GM18508 (cell line): Measurements from ENCODE around the gene ID3.

ENCODE experiments used
- ATAC-seq: cut with Tn5 transposase; IDR thresholded peaks from one replicate; pipeline ENCODE4 v1.9.1; 2021; ENCODE audit warnings: moderate number of reproducible peaks; ENCODE audit not compliant: insufficient read depth, unreplicated experiment

ID3 gene

DNA sequence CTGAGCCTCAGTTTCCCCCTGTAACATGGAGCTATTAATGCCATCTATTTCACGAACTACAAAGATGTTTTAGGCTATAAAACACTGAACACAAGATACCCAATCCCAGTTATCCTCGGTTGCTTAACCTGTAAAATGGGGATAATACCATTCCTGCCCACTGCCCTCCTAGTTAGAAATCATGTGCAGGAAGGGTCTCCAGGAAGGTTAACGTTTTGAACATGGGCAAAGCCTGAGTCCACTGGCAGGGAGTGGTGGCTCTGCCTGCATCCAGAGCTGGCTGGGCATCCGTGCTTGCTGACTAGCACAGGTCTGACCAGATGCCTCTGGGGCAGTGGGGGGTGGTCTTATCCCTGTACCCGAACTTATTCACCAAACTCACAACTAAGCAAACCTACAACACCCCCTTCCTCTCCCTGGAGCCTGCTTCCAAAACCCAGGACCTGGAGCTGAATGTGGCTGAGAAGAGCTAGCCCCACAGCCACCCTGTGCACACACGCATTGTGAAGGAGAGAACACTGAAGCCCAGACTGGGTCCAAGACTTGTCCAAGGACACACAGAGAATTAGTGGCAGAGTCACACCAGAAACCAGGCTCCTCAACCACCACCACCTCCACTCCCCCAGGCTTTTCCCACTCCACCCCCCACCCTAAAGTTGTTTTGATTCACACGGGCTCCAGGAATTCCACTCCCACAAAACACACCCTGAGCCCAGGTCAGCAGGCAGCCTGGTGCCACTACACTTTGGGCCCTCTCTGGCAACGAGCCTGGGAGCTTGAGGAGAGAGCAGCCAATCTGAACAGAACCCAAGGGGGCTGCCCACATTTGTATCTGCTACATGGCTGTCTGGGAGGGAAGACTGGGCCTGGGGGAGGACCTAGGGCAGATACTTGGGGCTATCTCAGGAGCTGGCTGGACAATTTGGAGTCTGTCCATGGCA is 29.9 kb downstream of the ID3 start:
- ATAC-seq = no peak

DNA sequence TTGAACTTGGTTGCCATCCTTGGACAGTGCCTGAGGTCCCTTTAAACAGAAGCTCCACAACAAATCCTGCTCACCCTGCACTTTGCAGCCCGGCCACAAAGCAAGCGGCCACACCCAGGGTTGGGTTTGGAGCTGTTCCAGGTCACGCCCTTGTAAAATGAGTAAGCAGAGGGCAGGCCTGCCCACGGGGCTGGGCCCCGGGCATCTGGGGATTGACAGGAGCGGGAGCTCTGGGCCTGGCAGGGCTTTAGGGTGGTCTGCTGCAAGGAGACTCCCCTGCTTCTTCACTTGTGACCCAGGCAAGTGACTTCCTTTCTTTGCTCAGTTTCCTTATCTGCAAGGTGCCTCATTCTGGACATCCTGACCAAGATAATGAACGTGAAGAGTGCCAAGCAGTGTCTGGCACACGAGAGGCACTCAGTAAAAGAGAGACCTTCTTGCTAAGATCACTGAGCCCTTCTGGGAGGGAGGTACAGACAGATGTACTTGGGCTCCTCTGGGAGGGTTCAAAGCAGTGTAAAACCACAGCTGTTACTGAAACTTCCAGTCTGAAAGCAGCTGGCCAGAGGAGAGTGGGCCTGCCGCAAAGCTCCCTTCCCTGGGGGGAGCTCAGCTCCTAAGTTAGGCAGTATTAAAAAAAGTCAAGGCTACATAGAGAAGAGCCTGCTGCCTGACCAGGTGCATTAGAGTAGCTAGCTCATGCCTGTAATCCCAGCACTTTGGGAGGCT is 30.9 kb downstream of the ID3 start:
- ATAC-seq = no peak

DNA sequence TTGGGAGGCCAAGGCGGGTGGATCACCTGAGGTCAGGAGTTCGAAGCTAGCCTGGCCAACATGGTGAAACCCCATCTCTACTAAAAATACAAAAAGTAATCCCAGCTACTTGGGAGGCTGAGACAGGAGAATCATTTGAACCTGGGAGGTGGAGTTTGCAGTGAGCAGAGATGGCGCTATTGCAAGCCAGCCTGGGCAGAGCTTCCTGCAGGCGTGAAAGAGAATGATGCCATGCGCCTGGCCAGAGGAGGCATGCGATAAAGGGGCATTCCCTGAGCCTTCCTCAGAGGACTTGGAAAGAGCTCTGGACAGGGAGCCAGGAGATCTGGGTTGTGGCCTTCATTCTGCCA is 31.4 kb downstream of the ID3 start:
- no peak for ATAC-seq

DNA sequence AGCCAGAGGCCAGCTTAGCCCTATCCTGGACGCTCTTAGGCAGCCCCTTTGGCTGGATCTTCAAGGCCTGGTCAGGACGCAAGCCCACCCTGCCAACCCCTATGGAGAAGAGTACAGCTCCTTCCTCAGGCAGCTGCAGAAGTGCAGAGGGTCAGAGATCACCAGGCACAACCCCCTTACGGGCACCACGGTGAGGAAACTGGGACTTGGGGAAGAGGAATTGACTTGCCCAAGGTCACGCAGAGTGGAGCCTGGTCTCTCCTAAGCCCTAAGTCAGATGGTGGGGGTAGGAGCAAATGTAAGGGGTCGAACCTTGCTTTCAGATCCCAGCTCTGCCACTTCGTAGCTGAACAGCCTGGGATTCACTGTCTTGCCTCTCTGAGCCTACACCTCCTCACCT is 31.9 kb downstream of the ID3 start:
- ATAC-seq = no peak

DNA sequence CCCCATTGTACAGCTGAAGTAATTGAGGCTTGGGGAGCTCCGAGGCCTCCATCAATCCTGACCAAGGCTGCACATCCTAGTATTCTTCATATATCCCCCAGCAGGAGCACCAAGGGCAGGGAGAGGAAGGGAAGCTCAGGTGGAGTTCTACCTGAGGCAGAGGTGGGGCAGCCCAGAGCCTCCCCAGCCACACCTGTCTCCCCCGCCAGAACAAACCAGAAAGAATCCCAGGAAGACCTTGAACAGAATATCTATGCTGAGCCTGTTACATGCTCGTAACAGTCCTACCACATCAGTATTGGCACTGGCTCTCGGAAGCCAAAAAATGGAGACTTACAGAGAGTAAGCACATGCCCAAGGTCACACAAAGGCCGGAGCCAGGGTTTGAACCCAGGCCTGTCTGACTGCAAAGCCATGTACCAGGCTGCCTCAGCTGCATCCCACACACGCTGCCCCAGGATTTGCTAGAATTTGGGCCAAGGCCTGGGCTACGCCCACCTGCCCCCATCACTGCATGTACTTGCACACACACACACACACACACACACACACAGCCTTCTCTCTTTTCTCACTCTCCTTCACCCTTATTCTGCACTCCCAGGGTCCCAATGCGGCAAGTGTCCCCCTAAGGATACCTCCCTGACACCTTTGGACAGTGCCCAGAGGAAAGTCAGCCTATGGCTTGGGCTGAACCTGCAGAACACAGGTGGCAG is 32.8 kb downstream of the ID3 start:
- ATAC-seq = no peak

DNA sequence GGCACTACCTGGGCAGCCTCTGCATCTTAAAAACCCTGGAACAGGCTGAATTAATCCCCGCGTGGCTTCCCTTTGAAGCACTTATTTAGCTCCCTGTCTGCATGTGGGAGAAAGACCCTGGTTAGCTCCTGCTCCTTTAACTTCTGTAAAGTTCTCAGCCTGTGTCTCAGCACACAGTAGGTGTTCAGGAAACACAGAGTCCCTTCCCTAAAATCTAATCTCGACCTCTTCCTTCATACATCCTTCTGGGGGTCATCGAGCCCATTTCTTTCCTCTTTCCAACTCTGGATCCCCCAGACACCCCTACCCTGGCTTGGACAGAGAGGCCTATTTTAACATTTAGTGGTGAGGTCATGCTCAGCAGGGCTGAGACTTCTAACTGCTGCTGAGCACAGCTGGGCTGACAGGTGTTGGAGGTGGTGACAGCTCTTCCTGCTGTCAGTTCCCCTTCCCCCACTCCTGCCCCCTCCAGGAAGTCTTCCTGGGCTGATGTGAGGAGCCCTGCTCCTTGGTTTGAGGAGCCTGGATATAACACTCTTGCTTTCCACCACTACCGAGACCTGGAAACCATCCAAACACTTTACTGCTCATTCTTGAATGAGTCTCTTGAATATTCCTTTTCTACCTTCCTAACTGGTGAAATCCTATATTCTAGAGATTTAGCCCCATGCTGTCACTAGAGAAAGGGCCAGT is 33.6 kb downstream of the ID3 start:
- ATAC-seq = no peak

DNA sequence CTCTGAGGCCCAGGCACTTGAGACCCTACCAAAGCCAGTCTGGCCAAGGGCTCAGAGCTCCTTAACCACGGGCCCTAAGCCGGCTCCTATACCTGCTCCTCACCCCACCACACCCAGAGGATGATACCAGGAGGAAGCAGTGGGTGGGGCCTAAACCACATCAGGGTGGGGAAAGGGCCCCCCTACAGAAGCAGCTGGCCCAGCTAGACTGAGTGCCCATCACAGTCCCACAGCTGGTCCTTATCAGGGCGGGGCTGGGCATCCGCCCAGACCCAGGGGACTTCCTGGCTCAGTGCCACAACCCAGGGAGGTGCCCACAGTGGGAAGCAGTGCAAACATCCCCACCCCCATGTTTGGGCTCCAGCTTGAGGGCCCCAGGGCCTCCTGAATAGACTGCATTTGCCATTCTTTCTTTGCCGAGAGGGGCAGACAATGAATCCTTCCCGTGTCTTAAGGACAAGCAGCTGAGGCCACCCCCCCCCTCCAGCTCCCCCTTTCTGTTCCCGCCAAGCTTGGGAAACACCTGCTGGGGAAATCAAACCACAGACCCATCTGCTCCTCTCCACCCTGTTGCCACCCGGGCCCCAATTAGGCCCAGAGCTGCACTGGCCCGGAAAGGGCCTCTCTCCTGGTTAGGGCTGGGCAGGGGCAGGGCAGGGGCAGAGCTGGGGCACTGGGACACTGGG is 34.4 kb downstream of the ID3 start:
- no peak for ATAC-seq

DNA sequence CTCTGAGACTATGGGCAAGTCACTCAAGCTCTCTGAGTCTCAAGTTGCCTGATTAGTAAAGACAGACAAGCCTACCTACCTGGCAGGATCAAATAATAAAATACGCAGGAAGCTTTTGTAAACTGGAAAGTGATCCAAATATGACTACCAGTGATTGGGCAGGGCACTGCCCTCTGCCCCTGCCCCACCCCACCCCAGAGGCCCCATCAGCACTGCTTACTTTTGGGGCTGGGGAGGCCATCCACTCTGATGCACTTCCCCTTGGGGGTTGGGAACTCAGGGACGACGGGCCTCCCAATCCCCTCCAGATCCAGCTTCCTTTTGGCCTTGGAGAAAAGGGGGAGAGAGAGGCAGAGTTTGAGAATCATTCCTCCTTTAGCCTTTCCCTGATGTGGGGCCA is 35.1 kb downstream of the ID3 start:
- no peak for ATAC-seq

DNA sequence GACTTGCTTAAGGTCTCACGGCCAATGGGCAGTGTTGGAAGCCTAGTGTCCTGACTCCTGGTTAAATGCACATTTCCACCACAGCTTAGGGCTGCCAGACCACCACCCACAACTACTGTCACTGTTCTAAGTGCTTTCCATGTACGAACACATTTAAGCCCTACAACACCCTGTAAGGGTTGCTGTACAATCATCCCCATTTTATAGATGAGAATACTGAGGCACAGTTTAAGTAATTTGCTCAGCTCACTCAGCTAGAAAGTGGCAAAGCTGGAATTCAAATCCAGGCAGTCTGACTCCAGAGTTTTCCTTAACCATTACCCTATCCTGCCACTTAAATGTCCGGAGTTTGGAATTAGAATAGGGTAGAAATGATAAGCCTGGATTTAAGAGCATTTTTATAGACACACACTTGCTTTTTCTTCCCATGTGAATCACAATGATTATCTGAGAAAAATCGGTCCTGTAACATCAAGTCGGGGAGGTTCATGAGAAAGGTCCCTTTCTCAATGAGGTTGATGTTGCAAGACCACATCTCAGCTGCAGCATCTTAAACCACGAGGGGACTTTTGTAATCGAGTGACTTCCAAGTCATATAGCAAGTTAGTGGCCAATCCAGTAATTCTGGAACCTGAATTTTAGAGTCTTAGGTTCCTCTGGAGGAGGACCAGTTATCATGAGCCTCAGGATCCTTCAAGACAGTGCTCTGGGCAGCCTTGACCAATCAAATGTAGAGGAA is 36.9 kb downstream of the ID3 start:
- no peak for ATAC-seq

DNA sequence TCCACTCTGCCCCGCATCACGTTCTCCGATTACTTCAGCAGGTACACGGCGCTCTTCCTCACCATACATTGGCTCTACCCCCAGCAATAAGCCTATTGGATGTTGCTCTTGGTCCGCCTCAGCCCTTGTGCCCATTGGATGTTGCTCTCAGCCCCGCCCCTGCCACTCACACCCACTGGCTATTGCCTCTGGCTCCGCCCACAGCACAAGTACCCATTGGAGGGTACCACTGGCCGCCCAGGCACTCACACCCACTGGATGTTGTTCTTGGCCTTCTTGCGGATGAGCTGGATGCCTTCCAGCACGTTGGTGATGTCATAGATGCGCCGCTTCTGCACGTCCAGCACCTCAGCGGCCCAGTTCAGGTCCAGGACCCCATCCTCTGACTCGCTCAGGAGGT is 37.7 kb downstream of the ID3 start:
- no peak for ATAC-seq

DNA sequence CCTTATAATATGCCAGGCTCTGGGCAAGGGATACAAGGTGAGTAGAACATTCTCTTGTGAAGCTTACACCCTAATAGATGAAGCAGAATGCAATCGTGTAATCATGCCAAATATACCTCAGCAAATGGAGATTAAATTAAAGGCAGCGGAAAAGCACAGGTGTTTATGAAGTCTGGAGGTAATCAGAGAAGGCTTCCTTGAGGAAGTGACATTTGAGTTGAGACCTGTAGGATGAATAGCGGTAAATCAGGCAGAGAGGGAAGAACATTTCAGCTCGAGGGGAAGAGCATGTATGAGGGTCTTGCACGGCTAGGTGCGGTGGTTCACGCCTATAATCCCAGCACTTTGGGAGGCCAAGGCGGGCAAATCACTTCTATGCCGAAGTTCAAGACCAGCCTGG is 41.7 kb downstream of the ID3 start:
- ATAC-seq = no peak

DNA sequence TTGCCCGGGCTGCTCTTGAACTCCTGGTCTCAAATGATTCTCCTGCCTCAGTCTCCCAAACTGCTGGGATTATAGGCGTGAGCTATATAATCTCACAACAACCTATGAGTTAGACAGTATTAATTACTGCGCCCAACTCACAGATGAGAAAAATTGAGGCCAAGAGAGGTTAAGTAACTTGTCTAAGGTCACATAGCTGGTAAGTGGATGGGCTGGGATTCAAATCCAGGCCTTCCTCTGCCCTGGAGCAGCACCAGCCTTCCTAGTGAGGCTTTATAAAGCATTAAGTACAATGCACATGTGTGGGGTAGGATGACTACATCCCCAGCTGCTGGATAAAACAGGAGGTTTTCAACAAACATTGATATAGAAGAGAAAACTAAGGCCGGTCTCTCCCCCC is 43.4 kb downstream of the ID3 start:
- no peak for ATAC-seq

DNA sequence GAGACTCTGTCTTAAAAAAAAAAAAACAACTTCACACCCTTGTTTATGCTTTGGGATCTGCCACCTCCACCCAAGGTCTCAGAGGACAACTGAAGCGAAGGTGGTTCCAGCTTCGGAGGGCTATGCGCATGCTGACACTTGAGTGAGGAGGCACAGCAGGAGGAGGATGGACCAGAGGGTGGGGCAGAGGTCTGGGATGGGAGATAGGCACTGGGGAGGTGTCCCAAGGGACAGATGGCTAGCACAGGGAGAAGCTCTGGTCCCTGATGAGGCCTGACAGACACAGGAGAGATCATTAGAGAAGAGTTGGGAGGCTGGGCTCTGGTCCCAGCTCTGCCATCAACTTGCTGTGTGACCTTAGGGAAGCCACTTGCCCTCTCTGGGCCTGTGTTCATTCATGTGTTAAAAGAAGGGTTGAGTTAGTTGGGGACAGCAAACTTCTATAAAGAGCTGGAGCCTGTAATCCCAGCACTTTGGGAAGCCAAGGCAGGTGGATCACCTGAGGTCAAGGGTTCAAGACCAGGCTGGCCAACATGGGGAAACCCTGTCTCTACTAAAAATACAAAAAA is 45.1 kb downstream of the ID3 start:
- ATAC-seq = no peak

DNA sequence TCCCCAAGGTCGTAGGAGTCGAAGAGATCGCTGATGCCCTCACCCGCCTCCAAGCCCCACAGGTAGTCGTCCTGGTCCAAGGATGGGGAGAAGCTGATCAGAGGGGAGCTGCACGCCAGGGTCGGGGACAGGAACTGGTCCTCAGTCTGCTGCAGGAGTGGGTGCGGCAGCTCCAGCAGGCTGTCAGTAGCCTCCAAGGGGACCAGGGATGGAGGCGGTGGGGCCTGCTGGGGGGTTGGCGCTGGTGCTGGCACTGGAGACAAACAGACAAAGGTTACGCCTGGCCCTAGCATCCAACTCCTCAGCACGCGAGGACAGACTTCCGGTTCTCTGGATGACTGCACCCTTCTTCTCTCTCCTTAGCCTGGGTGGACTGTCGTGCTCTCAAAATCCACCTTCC is 49.4 kb downstream of the ID3 start:
- ATAC-seq = no peak
